COLO829 (cell line): Measurements from ENCODE around the gene SMAD3.

Experiments
- DNase-seq: peaks from one replicate; pipeline ENCODE4 v3.0.0; 2012; ENCODE audit warnings: low spot score

The SMAD3 gene

DNA sequence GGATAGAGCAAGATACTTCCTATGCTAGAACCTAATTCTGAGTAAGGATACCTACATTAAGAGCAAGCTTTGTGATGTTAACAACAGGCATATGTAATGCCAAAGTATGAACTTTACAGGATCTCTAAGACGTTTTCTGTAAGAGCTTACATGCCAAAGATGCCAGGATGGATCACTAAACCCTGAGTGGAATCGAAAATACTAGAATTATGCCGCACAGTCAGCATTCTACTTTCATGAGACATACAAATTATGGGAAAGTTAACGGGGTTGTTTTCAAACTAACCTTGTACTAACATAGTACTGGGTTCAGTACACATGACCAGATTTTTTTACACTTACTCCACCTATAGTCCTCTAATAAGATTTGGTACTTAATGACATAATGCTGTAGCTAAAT, 134.0 kb downstream of the SMAD3 start:
- DNase-seq, result no peak

GRCh38 chr15:67199881-67200763, 134.7 kb downstream of the SMAD3 start:
- DNase-seq, result no peak

DNA sequence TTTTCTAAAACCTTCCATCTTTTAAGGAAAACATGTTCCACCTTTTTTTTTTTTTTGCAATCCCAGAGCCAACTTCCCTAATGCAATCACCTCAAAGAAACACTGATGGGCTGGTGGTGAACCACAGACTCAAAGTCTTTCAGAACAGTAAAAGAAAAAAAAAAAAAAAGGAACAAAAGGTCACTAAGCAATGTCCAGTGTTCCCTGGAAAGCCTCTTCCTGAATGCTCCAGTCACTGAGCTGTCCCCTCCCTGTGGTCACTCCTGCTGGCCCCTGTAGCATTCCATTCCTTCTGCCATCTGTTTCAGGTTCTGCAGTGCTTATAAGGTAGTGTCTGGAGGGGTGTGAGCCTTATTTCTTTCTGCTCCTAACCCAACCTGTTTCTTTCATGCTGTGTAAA, 135.7 kb downstream of the SMAD3 start:
- no peak for DNase-seq

- DNase-seq, result no peak
Measured at GRCh38 chr15:67202091-67202490, 136.7 kb downstream of the SMAD3 start.

DNA sequence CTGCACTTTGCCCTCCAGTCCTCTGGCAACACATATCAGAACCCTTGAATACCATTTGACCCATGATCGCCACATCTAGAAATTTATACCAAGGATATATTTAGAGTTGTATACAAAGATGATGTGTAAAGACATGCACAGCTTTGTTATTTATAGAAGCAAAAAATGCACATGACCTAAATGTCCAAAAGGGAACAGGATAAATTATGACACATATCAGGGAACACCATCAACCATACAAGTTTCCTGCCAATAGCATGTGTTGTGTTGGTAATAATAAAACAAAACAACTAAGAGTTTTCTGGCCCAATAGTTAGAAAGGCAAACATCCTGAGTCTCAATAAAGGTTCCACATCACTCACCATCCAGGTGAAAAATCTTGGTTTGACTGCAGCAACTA, 137.6 kb downstream of the SMAD3 start:
- no peak for DNase-seq

DNA sequence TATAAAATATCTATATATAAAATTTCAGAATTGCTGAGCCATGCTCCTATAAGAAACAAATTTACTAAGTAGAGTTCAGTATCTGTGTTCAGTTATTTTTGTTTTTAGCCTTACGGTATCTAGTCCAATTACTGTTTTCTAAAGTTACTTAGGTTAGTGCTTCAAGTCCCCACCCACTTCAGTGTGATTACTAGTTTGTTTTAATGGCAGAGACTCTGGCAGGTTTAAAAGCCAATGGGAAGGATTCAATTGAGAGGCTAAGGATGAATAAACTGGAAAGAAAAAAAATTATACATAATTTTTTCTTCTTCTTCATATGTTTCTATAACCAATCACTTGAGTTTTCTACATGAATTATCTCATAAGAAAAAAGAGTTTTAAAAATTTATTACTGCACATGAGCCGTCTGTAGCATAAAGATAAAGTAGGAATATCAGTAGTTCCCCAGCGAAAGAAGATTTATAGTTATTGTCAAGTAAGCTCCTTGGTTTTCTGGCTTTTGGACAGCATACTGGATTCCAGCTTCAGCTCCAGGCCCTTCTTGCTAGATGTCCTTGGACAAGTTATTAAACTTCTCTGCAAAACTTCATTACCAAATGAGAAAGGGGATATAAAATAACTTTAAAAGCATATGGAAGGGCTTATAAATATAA, 142.3 kb downstream of the SMAD3 start:
- no peak for DNase-seq

GRCh38 chr15:67208396-67208795, 143.0 kb downstream of the SMAD3 start:
- no peak for DNase-seq

- no peak for DNase-seq
Measured at GRCh38 chr15:67210555-67211168, 145.3 kb downstream of the SMAD3 start.

DNA sequence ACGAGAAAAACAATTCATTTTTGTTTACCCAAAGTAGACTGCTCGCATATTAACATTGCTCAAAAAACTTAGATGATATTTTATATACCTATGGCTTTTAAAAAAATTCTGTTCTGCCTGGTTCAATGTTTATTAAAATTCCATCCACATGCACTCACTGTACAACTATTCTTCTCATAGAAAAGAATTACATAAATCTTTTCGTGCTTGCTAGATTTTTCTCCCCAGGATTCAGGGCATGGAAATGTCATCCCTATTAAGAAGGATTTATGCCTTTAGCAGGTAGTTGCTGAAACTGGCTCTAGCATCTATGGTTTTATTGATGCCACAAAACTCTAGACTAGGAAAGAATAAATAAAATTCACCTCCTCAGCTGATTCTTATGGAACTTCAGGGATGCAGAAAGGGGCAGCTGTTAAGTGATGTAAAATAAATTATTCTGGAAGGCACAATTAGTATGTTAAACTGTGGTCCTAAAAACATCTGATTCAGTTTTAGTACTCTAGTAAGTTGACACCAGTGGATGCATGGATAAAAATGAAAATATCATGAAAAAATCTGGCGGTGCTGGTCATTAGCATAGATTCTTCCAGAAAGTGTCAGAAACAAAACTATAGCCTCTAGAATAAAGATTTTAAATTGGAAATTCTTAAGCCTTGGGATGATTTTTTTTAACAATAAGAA, 147.4 kb downstream of the SMAD3 start:
- no peak for DNase-seq

- no peak for DNase-seq
Measured at GRCh38 chr15:67215102-67215501, 149.7 kb downstream of the SMAD3 start.

- DNase-seq, result no peak
Measured at GRCh38 chr15:67216859-67217258, 151.5 kb downstream of the SMAD3 start.

GRCh38 chr15:67218428-67218827, 153.0 kb downstream of the SMAD3 start:
- DNase-seq, result no peak

DNA sequence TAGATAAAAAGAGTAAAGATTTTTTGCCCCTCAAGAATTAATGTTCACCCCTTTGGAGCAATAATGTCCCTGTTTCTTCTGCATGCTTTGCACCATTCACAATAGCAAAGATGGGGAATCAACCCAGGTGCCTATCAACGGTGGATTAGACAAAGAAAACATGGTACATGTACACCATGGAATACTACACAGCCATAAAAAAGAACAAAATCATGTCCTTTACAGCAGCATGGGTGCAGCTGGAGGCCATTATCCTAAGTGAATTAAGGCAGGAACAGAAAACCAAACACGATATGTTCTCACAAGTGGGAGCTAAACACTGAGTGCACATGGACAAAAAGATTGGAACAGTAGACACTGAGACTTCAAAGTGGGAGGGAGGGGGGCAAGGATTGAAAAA, 153.9 kb downstream of the SMAD3 start:
- DNase-seq, result no peak

- no peak for DNase-seq
Measured at GRCh38 chr15:67224889-67225288, 159.5 kb downstream of the SMAD3 start.

- no peak for DNase-seq
Measured at GRCh38 chr15:67225336-67225735, 159.9 kb downstream of the SMAD3 start.

GRCh38 chr15:67227431-67227830, 162.0 kb downstream of the SMAD3 start:
- no peak for DNase-seq

DNA sequence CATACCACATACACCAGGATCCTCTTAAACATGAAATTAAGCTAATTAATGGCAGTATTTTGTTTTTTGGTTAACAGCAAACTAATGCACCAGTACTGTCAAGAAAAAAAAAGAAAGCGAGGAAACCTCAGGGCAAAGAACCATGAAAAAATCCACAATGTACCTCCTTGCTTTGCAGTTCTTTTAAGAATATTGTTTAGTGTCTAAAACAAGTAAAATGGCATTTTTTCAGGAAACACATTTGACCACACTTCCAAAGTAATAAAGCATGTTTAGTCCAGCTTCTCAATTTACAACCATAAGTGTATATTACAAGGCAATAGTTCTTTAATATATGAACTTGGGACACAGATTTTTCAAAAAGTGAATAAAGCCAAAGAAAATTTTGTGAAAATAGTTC, 162.4 kb downstream of the SMAD3 start:
- DNase-seq, result no peak

- no peak for DNase-seq
Measured at GRCh38 chr15:67228286-67228685, 162.9 kb downstream of the SMAD3 start.

- no peak for DNase-seq
Measured at GRCh38 chr15:67230504-67230903, 165.1 kb downstream of the SMAD3 start.

- no peak for DNase-seq
Measured at GRCh38 chr15:67232591-67232990, 167.2 kb downstream of the SMAD3 start.

DNA sequence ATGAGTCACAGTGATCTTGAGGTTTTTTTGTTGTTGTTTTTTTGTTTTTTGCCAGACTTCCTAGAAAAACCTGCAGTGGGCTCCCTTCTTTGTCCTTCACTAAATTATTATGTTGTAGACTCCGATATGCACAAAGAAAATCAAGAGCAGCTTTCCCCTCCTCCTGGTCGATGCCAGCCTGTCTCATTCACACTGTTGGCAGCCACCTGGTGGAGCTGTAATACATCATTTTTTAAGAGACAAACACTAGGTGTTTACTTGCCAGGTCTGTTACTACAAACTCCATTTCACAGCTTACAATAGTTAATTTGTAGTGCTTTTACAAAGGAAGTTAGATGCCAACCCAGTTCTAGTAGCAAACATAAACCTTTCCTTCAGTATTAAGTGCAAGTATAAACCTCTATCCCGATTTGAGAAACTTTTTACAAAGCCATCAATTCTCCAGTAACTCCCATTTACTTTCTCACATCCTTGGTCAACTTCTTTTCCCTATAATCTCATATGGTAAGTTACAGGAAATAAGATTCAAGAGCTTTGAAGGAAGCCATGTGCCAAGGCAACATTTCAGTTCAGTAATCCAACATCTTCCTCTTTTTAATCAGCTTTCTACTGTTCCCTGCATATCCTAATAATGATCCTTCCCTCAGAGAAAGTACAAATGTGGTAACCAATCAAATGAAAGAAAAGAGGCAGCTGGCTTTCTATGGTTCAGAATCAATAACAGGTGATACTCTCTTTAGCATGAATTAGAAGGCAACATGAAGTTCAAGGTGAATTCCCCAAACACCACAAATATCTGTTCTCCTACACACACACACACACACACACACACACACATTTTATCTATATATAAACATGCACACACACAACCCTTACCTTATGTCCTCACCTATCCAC, 175.1 kb downstream of the SMAD3 start:
- DNase-seq, result no peak
